LNCAP (cell line): Measurements from ENCODE around the gene TOMM40L.

ENCODE experiments used
- CTCF ChIP-seq: fragments of 450-650 bp; IDR thresholded peaks from 2 replicates; pipeline ENCODE4 v1.5.1; 2017; ENCODE audit warnings: mild to moderate bottlenecking

Gene TOMM40L

GRCh38 chr1:161198194-161198896 lies 27.5 kb upstream of the TOMM40L start:
- no peak for TF ChIP-seq CTCF

- no peak for TF ChIP-seq CTCF
Measured at GRCh38 chr1:161198897-161199431, 26.9 kb upstream of the TOMM40L start, which contains the start of gene ADAMTS4. Gene ADAMTS4 (minus strand): TSS chr1:161199054. CDS start chr1:161198627, 427 bp downstream.

- TF ChIP-seq CTCF = no peak
Measured at GRCh38 chr1:161199506-161200139, 26.2 kb upstream of the TOMM40L start.

- TF ChIP-seq CTCF = no peak
Measured at GRCh38 chr1:161200421-161200991, 25.4 kb upstream of the TOMM40L start.

- TF ChIP-seq CTCF = no peak
Measured at GRCh38 chr1:161200992-161201835, 24.6 kb upstream of the TOMM40L start.

- TF ChIP-seq CTCF = peak; percentile 34; the same call in 1 of the 2 replicates
Measured at GRCh38 chr1:161201836-161202712, 23.8 kb upstream of the TOMM40L start, which contains the start of gene NDUFS2. Gene NDUFS2 (plus strand): TSS chr1:161202367. CDS start chr1:161202386, 19 bp downstream.
